A549 (cell line): ENCODE data around the gene BANF2. TPM values are rescaled to one million over a fixed set of nuclear protein-coding genes. Genes with fewer than 3 reads are reported as not detected.

Source experiments
- ATAC-seq, 2 experiments: fragments of 200-7000 bp in 1 of 2; fragments of >200 bp in 1 of 2; cut with Nextera tagmentation in 1 of 2; cut with Tn5 transposase in 1 of 2; 3 replicates each; pipeline versions ENCODE4 v1.8.0 to v1.9.1; 2018 to 2020; ENCODE audit warnings: mild to moderate bottlenecking in 1 of 2, moderate library complexity in 1 of 2
- CTCF ChIA-PET: fragments of 300-600 bp; sonication (Branson Sonifier 250); formaldehyde crosslinking; extraction: SDS; loops from one replicate; lab custom pipeline; 2021; ENCODE audit warnings: antibody characterized with exemption, inconsistent platforms; lab: Yijun Ruan, JAX
- POLR2A ChIA-PET: fragments of 350-600 bp; formaldehyde crosslinking; extraction: SDS; loops from one replicate; lab custom pipeline; 2021; ENCODE audit warnings: antibody characterized with exemption, inconsistent platforms; lab: Yijun Ruan, JAX
- DNase-seq, 2 experiments: peaks; one replicate each; pipeline versions ENCODE4 v3.0.0 to v3.0.0-alpha.2; 2011 to 2016; ENCODE audit warnings: low read depth in 1 of 2, low spot score in 1 of 2
- FAIRE-seq: peaks from 2 replicates; lab custom pipeline; 2011; peaks lifted over from hg19 to GRCh38; lab: Jason Lieb, UNC
- H3K27ac ChIP-seq, 2 experiments: fragments of >200 bp; sonication (Bioruptor Twin); formaldehyde crosslinking; 3 replicates each; pipeline ENCODE4 v1.5.1; 2016 to 2017
- H3K4me1 ChIP-seq: fragments of >200 bp; sonication (Bioruptor Twin); formaldehyde crosslinking; 3 replicates; pipeline ENCODE4 v1.6.1; 2016
- H3K4me2 ChIP-seq: fragments of >200 bp; sonication (Bioruptor Twin); formaldehyde crosslinking; 3 replicates; pipeline ENCODE4 v1.6.1; 2016
- H3K4me3 ChIP-seq: fragments of >200 bp; sonication (Bioruptor Twin); formaldehyde crosslinking; 3 replicates; pipeline ENCODE4 v1.5.1; 2016
- H3K9me3 ChIP-seq: fragments of >200 bp; sonication (Bioruptor Twin); formaldehyde crosslinking; 3 replicates; pipeline ENCODE4 v1.6.1; 2016
- CBX8 ChIP-seq: fragments of 200-600 bp; sonication (generic); IDR thresholded peaks from 2 replicates; pipeline ENCODE4 v1.6.1; 2016
- CTCF ChIP-seq: fragments of >200 bp; sonication (Bioruptor Twin); formaldehyde crosslinking; IDR thresholded peaks from 3 replicates; pipeline ENCODE4 v1.5.1; 2016
- EHF ChIP-seq: fragments of 250-450 bp; sonication (Bioruptor Pico); IDR thresholded peaks from 2 replicates; pipeline ENCODE4 v1.5.0; 2020; ENCODE audit warnings: mild to moderate bottlenecking
- EHMT2 ChIP-seq: fragments of 200-600 bp; sonication (generic); IDR thresholded peaks from 2 replicates; pipeline ENCODE4 v1.6.1; 2016; ENCODE audit warnings: antibody characterized with exemption, low read depth, mild to moderate bottlenecking, moderate library complexity
- ESRRA ChIP-seq: fragments of 150-350 bp; IDR thresholded peaks from 2 replicates; pipeline ENCODE4 v1.6.1; 2014; ENCODE audit warnings: mild to moderate bottlenecking, low read length, borderline replicate concordance
- FOXS1 ChIP-seq: fragments of 250-450 bp; sonication (Bioruptor Pico); IDR thresholded peaks from 2 replicates; pipeline ENCODE4 v1.5.0; 2020; ENCODE audit warnings: mild to moderate bottlenecking, moderate library complexity
- HOXA7 ChIP-seq: fragments of 250-450 bp; sonication (Bioruptor Pico); IDR thresholded peaks from 2 replicates; pipeline ENCODE4 v1.5.0; 2020; ENCODE audit warnings: mild to moderate bottlenecking, moderate library complexity
- KDM1A ChIP-seq: fragments of 200-600 bp; sonication (generic); IDR thresholded peaks from 2 replicates; pipeline ENCODE4 v1.6.1; 2016; ENCODE audit warnings: low read depth, mild to moderate bottlenecking
- MAFK ChIP-seq: fragments of 450-650 bp; IDR thresholded peaks from 2 replicates; pipeline ENCODE4 v1.6.1; 2014; ENCODE audit not compliant: partially characterized antibody
- NFE2L2 ChIP-seq: fragments of 150-350 bp; conservative IDR thresholded peaks from 2 replicates; pipeline ENCODE4 v1.6.1; 2014; ENCODE audit warnings: low read length
- PHF8 ChIP-seq: fragments of 200-600 bp; sonication (generic); IDR thresholded peaks from 2 replicates; pipeline ENCODE4 v1.6.1; 2016; ENCODE audit warnings: low read depth, mild to moderate bottlenecking, antibody characterized with exemption, moderate library complexity, borderline replicate concordance
- POLR2AphosphoS2 ChIP-seq: conservative IDR thresholded peaks from 2 replicates; pipeline ENCODE4 v1.6.1; 2012; ENCODE audit warnings: low read length, improper control_type of control experiment, inconsistent platforms
- TP53 ChIP-seq: fragments of 250-450 bp; sonication (Bioruptor Pico); IDR thresholded peaks from 2 replicates; pipeline ENCODE4 v1.5.0; 2021; ENCODE audit warnings: mild to moderate bottlenecking, moderate library complexity
- USF2 ChIP-seq: fragments of 450-650 bp; IDR thresholded peaks from 2 replicates; pipeline ENCODE4 v1.6.1; 2014; ENCODE audit warnings: antibody characterized with exemption
- WGBS: methylation state at CpG from one replicate; pipeline ENCODE4 v1.1.6; 2017; ENCODE audit errors: missing lambda C conversion rate; 5-methylcytosine and 5-hydroxymethylcytosine counted together
- polyA plus RNA-seq, 4 experiments: library from polyadenylated mRNA; depleted of rRNA in 3 of 4; stranded (reverse); fragments of >200 nt; fragmentation: RNase III in 1 of 4; extraction: RNeasy Plus Mini Kit Qiagen cat#74134 plus additional on column Dnase treatment in 1 of 4; gene quantifications; 2 replicates in 3 of 4; 3 replicates in 1 of 4; pipeline ENCODE4 v1.2.3, GENCODE V29; 2011 to 2017

Gene BANF2
- polyA plus RNA-seq, 2 of the 4 experiments (the other 2 are of a cell fraction) = not detected

- no peak for TF ChIP-seq ESRRA
- no peak for TF ChIP-seq PHF8
- TF ChIP-seq KDM1A = no peak
- no peak for TF ChIP-seq NFE2L2
- TF ChIP-seq MAFK = no peak
- TF ChIP-seq FOXS1 = no peak
- no peak for TF ChIP-seq CBX8
- H3K4me1 ChIP-seq = no peaks in the 10 kb centered on the region
- H3K27ac ChIP-seq = no peak overlapping the region
- no peak overlapping the region for H3K4me2 ChIP-seq
- no peak overlapping the region for H3K4me3 ChIP-seq
- peaks cover 7% of the 10 kb centered on the region; the same call in 1 of the 3 replicates for H3K9me3 ChIP-seq
- no peak for ATAC-seq
- 27% methylated on average over 1 of the region's 1 CpG for WGBS
- CTCF ChIA-PET = interaction anchor here (0.6 kb wide), 1 partner anchor 18 kb away, joined by 3 read pairs; no protein-coding TSS in a partner anchor
- FAIRE-seq = no peak
- no peak for DNase-seq
- POLR2A ChIA-PET = no interaction called here
Measured at GRCh38 chr20:17758512-17758911, 58.7 kb downstream of the BANF2 start.

- FAIRE-seq = no peak
- ChIA-PET POLR2A (no interaction called here), CTCF (no interaction called here)
- ATAC-seq = no peak
- WGBS = 55% methylated on average over 1 of the region's 1 CpG
- H3K27ac ChIP-seq = no peak overlapping the region
- H3K4me3 ChIP-seq = no peak overlapping the region
- no peaks in the 10 kb centered on the region for H3K4me1 ChIP-seq
- DNase-seq = no peak
- TF ChIP-seq EHMT2 (no peak), POLR2AphosphoS2 (no peak), PHF8 (no peak)
- peaks cover 7% of the 10 kb centered on the region; the same call in 1 of the 3 replicates for H3K9me3 ChIP-seq
- H3K4me2 ChIP-seq = no peak overlapping the region
Measured at GRCh38 chr20:17759449-17759848, 59.7 kb downstream of the BANF2 start.

GRCh38 chr20:17761604-17762003, 61.8 kb downstream of the BANF2 start:
- peak; percentile 61 for FAIRE-seq
- no peak overlapping the region for H3K4me2 ChIP-seq
- no peak overlapping the region for H3K27ac ChIP-seq
- no peak for DNase-seq
- peak in 1 of 2 experiments; percentile 87; a peak in 3 of 6 replicates for ATAC-seq
- 11% methylated on average over 3 of the region's 3 CpGs for WGBS
- CTCF ChIA-PET = interaction anchor here (0.7 to 1.5 kb wide), 2 partner anchors 13 to 18 kb away, joined by 3 to 4 read pairs; no protein-coding TSS in a partner anchor
- H3K4me3 ChIP-seq = no peak overlapping the region
- no peak for TF ChIP-seq NFE2L2
- peak; percentile 79 for TF ChIP-seq USF2
- peaks cover 7% of the 10 kb centered on the region; the same call in 1 of the 3 replicates for H3K9me3 ChIP-seq
- POLR2A ChIA-PET = no interaction called here
- no peaks in the 10 kb centered on the region for H3K4me1 ChIP-seq

- H3K4me3 ChIP-seq = no peak overlapping the region
- FAIRE-seq (no peak), ATAC-seq (no peak), DNase-seq (no peak)
- H3K9me3 ChIP-seq = peaks cover 7% of the 10 kb centered on the region; the same call in 1 of the 3 replicates
- no peak overlapping the region for H3K4me2 ChIP-seq
- H3K27ac ChIP-seq = no peak overlapping the region
- ChIA-PET POLR2A (no interaction called here), CTCF (interaction anchor here (1.5 kb wide), 1 partner anchor 19 kb away, joined by 4 read pairs; no protein-coding TSS in a partner anchor)
- no peaks in the 10 kb centered on the region for H3K4me1 ChIP-seq
- WGBS = 80% methylated on average over 7 of the region's 7 CpGs
- TF ChIP-seq CTCF (no peak), TP53 (CRISPR knock-in tag) (no peak), EHF (CRISPR knock-in tag) (no peak), HOXA7 (no peak)
Measured at GRCh38 chr20:17762243-17762872, 62.6 kb downstream of the BANF2 start.
